Muscle of leg (tissue), 11 donors: Measurements from ENCODE around the gene SLC9A3. TPM values are rescaled to one million over a fixed set of nuclear protein-coding genes. Genes with fewer than 3 reads are reported as not detected.

Experiments used
- DNase-seq: peaks from one replicate; pipeline ENCODE4 v3.0.0; 2013
- H3K27ac ChIP-seq: one replicate; pipeline ENCODE4 v1.5.1; 2013; ENCODE audit warnings: mild to moderate bottlenecking, low read length, control low read depth
- H3K27me3 ChIP-seq: one replicate; pipeline ENCODE4 v1.6.1; 2013; ENCODE audit warnings: low read length; ENCODE audit not compliant: control insufficient read depth, insufficient read depth
- H3K36me3 ChIP-seq: one replicate; pipeline ENCODE4 v1.6.1; 2013; ENCODE audit warnings: low read length; ENCODE audit not compliant: control insufficient read depth, insufficient read depth
- H3K4me1 ChIP-seq: one replicate; pipeline ENCODE4 v1.6.1; 2013; ENCODE audit warnings: low read length; ENCODE audit not compliant: control insufficient read depth, insufficient read depth
- H3K4me3 ChIP-seq: one replicate; pipeline ENCODE4 v1.5.1; 2013; ENCODE audit warnings: low read length, control low read depth
- H3K9me3 ChIP-seq: replicated peaks from 2 replicates; pipeline ENCODE4 v1.6.1; 2013; ENCODE audit warnings: low read depth, low read length; ENCODE audit not compliant: control insufficient read depth
- WGBS: methylation state at CpG from one replicate; pipeline ENCODE4 v1.1.5; 2013; ENCODE audit warnings: missing lambda C conversion rate; ENCODE audit not compliant: insufficient coverage; 5-methylcytosine and 5-hydroxymethylcytosine counted together
- polyA plus RNA-seq, 8 donors: library from polyadenylated mRNA; unstranded; fragments of 120-200 nt; gene quantifications; one replicate each; pipeline versions ENCODE4 v1.2.1 to v1.2.3, GENCODE V29; 2013; ENCODE audit warnings: inconsistent platforms in 1 of 8, low replicate concordance in 1 of 8; ENCODE audit not compliant: insufficient read length in 8 of 8, insufficient read depth in 1 of 8
- total RNA-seq: library from RNA; stranded (reverse); fragments of 120-200 nt; gene quantifications from one replicate; pipeline ENCODE4 v1.2.4, GENCODE V29; 2013

Gene SLC9A3
- total and polyA plus RNA-seq, 9 donors: 1.2 to 8.2 (median 2.4) TPM

DNA sequence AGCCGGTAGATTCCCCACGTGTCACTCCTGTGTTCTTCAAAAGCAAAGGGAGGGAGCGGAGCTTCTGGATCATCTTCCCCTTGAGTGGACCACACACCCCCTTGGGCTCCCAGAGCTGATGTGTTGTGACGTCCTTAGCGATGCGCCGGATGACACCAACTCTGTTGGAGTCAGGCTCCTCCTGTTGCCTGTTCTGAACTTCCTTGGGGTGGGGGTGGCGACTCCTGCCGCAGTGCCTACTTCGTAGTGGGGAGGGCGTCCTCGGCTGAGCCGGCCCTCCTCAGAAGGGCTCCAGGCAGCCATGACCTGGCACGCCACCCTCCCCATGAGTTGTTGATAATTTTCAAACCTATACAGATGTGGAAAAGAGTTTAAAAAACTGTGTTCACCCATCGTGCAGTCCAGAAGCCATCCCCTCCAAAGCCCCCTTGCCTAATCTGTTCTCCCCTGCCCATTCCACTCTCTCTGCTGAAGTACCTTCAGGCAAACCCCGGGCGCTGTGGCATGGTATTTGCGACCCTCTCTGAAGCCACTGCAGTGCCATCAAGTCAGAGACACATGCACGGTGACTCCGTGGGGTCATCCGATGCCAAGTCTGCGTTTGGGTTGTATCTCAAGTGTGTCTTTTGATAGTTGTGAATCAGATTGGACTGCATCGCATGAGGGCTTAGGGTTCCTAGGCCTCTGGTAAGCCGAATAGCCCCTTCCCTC, 64.5 kb downstream of the SLC9A3 start:
- DNase-seq: no peak
- 95% methylated on average over 13 of the region's 24 CpGs for WGBS
- H3K27me3 ChIP-seq: no peaks in the 10 kb centered on the region
- H3K4me3 ChIP-seq: no peak overlapping the region
- H3K4me1 ChIP-seq: no peaks in the 10 kb centered on the region
- no peak overlapping the region for H3K27ac ChIP-seq
- peaks cover 72% of the 10 kb centered on the region for H3K36me3 ChIP-seq
- no peaks in the 10 kb centered on the region for H3K9me3 ChIP-seq

- H3K27ac ChIP-seq: no peak overlapping the region
- no peaks in the 10 kb centered on the region for H3K27me3 ChIP-seq
- H3K4me1 ChIP-seq: no peaks in the 10 kb centered on the region
- 89% methylated on average over 7 of the region's 17 CpGs for WGBS
- H3K4me3 ChIP-seq: no peak overlapping the region
- H3K9me3 ChIP-seq: no peaks in the 10 kb centered on the region
- DNase-seq: no peak
- peaks cover 69% of the 10 kb centered on the region for H3K36me3 ChIP-seq
Measured at GRCh38 chr5:458547-459353, 65.5 kb downstream of the SLC9A3 start.

- 90% methylated on average over 15 of the region's 19 CpGs for WGBS
- Histone ChIP-seq H3K27me3 (no peaks in the 10 kb centered on the region), H3K9me3 (peaks cover 2% of the 10 kb centered on the region), H3K4me1 (no peaks in the 10 kb centered on the region), H3K27ac (no peak overlapping the region), H3K36me3 (peaks cover 76% of the 10 kb centered on the region), H3K4me3 (no peak overlapping the region)
- no peak for DNase-seq
Measured at GRCh38 chr5:457195-457961, 66.9 kb downstream of the SLC9A3 start.

- H3K4me1 ChIP-seq: no peaks in the 10 kb centered on the region
- H3K4me3 ChIP-seq: no peak overlapping the region
- no peaks in the 10 kb centered on the region for H3K27me3 ChIP-seq
- WGBS: 94% methylated on average over 25 of the region's 28 CpGs
- peaks cover 74% of the 10 kb centered on the region for H3K36me3 ChIP-seq
- DNase-seq: no peak
- peaks cover 9% of the 10 kb centered on the region for H3K9me3 ChIP-seq
- H3K27ac ChIP-seq: no peak overlapping the region
Measured at GRCh38 chr5:456351-457194, 67.7 kb downstream of the SLC9A3 start.

DNA sequence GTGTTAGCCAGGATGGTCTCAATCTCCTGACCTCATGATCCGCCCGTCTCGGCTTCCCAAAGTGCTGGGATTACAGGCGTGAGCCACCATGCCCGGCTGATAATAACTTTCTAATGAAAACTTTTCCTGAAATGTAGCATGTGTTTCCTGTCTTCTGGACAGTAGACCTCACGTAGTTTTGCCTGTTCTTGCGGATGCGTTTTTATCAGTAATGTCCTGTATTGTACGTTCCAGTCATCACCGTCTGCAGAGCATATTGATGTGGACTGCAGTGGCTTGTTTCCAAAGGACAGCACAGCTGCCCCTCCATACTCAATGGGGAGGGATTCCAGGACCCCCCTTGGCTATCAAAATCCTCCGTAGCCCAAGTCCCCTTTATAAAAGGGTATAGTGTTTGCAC, 68.4 kb downstream of the SLC9A3 start:
- H3K4me3 ChIP-seq: no peak overlapping the region
- no peak overlapping the region for H3K27ac ChIP-seq
- H3K27me3 ChIP-seq: no peaks in the 10 kb centered on the region
- H3K4me1 ChIP-seq: no peaks in the 10 kb centered on the region
- WGBS: 77% methylated on average over 5 of the region's 11 CpGs
- peaks cover 11% of the 10 kb centered on the region for H3K9me3 ChIP-seq
- DNase-seq: no peak
- H3K36me3 ChIP-seq: peaks cover 74% of the 10 kb centered on the region

GRCh38 chr5:454936-455335, 69.3 kb downstream of the SLC9A3 start:
- Histone ChIP-seq H3K4me3 (no peak overlapping the region), H3K4me1 (no peaks in the 10 kb centered on the region), H3K27ac (no peak overlapping the region), H3K9me3 (peaks cover 14% of the 10 kb centered on the region), H3K36me3 (peaks cover 69% of the 10 kb centered on the region), H3K27me3 (no peaks in the 10 kb centered on the region)
- 74% methylated on average over 10 of the region's 11 CpGs for WGBS
- DNase-seq: no peak

- Histone ChIP-seq H3K27me3 (no peaks in the 10 kb centered on the region), H3K36me3 (peaks cover 71% of the 10 kb centered on the region), H3K27ac (no peak overlapping the region), H3K4me1 (no peaks in the 10 kb centered on the region), H3K4me3 (no peak overlapping the region), H3K9me3 (peaks cover 14% of the 10 kb centered on the region)
- WGBS: 87% methylated on average over 9 of the region's 16 CpGs
- no peak for DNase-seq
Measured at GRCh38 chr5:453725-454481, 70.3 kb downstream of the SLC9A3 start.

GRCh38 chr5:452978-453710, 71.1 kb downstream of the SLC9A3 start:
- H3K4me1 ChIP-seq: no peaks in the 10 kb centered on the region
- WGBS: 97% methylated on average over 16 of the region's 17 CpGs
- no peak overlapping the region for H3K4me3 ChIP-seq
- peaks cover 14% of the 10 kb centered on the region for H3K9me3 ChIP-seq
- no peaks in the 10 kb centered on the region for H3K27me3 ChIP-seq
- no peak overlapping the region for H3K27ac ChIP-seq
- H3K36me3 ChIP-seq: peaks cover 73% of the 10 kb centered on the region
- DNase-seq: no peak
